IPS-18c (cell line): ENCODE data around the gene PTRH1.

Experiments used
- H3K4me3 ChIP-seq: 2 replicates; pipeline ENCODE4 v1.7.0; 2013; ENCODE audit warnings: low read depth, mild to moderate bottlenecking, low read length, moderate library complexity; ENCODE audit not compliant: insufficient read depth
- H3K9me3 ChIP-seq: one replicate; pipeline ENCODE4 v1.6.1; 2013; ENCODE audit warnings: mild to moderate bottlenecking, low read length, moderate library complexity; ENCODE audit not compliant: control insufficient read depth, insufficient read depth

Gene PTRH1

GRCh38 chr9:127686461-127687393 is 28.7 kb downstream of the PTRH1 start:
- no peaks in the 10 kb centered on the region for H3K9me3 ChIP-seq
- H3K4me3 ChIP-seq = no peak overlapping the region

GRCh38 chr9:127684576-127684975 is 30.9 kb downstream of the PTRH1 start:
- Histone ChIP-seq H3K4me3 (no peak overlapping the region), H3K9me3 (no peaks in the 10 kb centered on the region)

- Histone ChIP-seq H3K9me3 (no peaks in the 10 kb centered on the region), H3K4me3 (no peak overlapping the region)
Measured at GRCh38 chr9:127683723-127684122, 31.7 kb downstream of the PTRH1 start.

GRCh38 chr9:127682351-127683136 is 32.9 kb downstream of the PTRH1 start:
- no peaks in the 10 kb centered on the region for H3K9me3 ChIP-seq
- no peak overlapping the region for H3K4me3 ChIP-seq

GRCh38 chr9:127680846-127681245 is 34.6 kb downstream of the PTRH1 start:
- no peaks in the 10 kb centered on the region for H3K9me3 ChIP-seq

GRCh38 chr9:127680226-127680625 is 35.2 kb downstream of the PTRH1 start:
- Histone ChIP-seq H3K9me3 (no peaks in the 10 kb centered on the region), H3K4me3 (no peak overlapping the region)

More at GRCh38 chr9:127680846-127681245, 34.6 kb downstream of the PTRH1 start:
- H3K4me3 ChIP-seq = no peak overlapping the region

GRCh38 chr9:127679506-127679905 is 36.0 kb downstream of the PTRH1 start:
- Histone ChIP-seq H3K9me3 (no peaks in the 10 kb centered on the region), H3K4me3 (no peak overlapping the region)

GRCh38 chr9:127676638-127677037 is 38.8 kb downstream of the PTRH1 start:
- Histone ChIP-seq H3K9me3 (no peaks in the 10 kb centered on the region), H3K4me3 (no peak overlapping the region)

GRCh38 chr9:127673234-127673633 is 42.2 kb downstream of the PTRH1 start:
- Histone ChIP-seq H3K9me3 (no peaks in the 10 kb centered on the region), H3K4me3 (no peak overlapping the region)

- Histone ChIP-seq H3K9me3 (no peaks in the 10 kb centered on the region), H3K4me3 (no peak overlapping the region)
Measured at GRCh38 chr9:127667906-127668305, 47.6 kb downstream of the PTRH1 start.

- Histone ChIP-seq H3K4me3 (no peak overlapping the region), H3K9me3 (no peaks in the 10 kb centered on the region)
Measured at GRCh38 chr9:127667127-127667844, 48.2 kb downstream of the PTRH1 start.

- no peak overlapping the region for H3K4me3 ChIP-seq
- H3K9me3 ChIP-seq = no peaks in the 10 kb centered on the region
Measured at GRCh38 chr9:127664678-127665507, 50.6 kb downstream of the PTRH1 start.

- no peaks in the 10 kb centered on the region for H3K9me3 ChIP-seq
- no peak overlapping the region for H3K4me3 ChIP-seq
Measured at GRCh38 chr9:127664324-127664677, 51.2 kb downstream of the PTRH1 start.
